ENCODE data around the gene LBR. TPM values are rescaled to one million over a fixed set of nuclear protein-coding genes. Genes with fewer than 3 reads are reported as not detected.

The LBR gene
- total RNA-seq, 2 donors from 2014 or later: 10.5 to 15.3 TPM

- Histone ChIP-seq H3K4me1 (peaks cover 0 to 26% of the 10 kb centered on the region in 2 donors), H3K36me3 (no peaks in the 10 kb centered on the region), H3K27me3 (no peaks in the 10 kb centered on the region), H3K4me3 (no peak overlapping the region), H3K27ac (no peak overlapping the region), H3K9me3 (no peaks in the 10 kb centered on the region)
- TF ChIP-seq CTCF (IDR thresholded peaks at IDR 0.05): no peak
- no peak for DNase-seq (ENCODE audit: low spot score)
Measured at GRCh38 chr1:225460021-225460736, 32.3 kb upstream of the LBR start.

GRCh38 chr1:225458222-225458631, 30.4 kb upstream of the LBR start:
- Histone ChIP-seq H3K36me3 (no peaks in the 10 kb centered on the region), H3K27ac (no peak overlapping the region), H3K4me1 (peaks cover 0 to 17% of the 10 kb centered on the region in 2 donors), H3K27me3 (no peaks in the 10 kb centered on the region), H3K4me3 (no peak overlapping the region), H3K9me3 (no peaks in the 10 kb centered on the region)
- DNase-seq (ENCODE audit: low spot score): no peak
- no peak for TF ChIP-seq CTCF (IDR thresholded peaks at IDR 0.05)

GRCh38 chr1:225454733-225455132, 26.9 kb upstream of the LBR start:
- DNase-seq (ENCODE audit: low spot score): no peak
- H3K27me3 ChIP-seq: no peaks in the 10 kb centered on the region
- no peak overlapping the region for H3K4me3 ChIP-seq
- TF ChIP-seq CTCF (IDR thresholded peaks at IDR 0.05): no peak
- no peaks in the 10 kb centered on the region for H3K4me1 ChIP-seq
- H3K27ac ChIP-seq: peak overlapping the region; percentile 2 to 8
- no peaks in the 10 kb centered on the region for H3K36me3 ChIP-seq
- no peaks in the 10 kb centered on the region for H3K9me3 ChIP-seq

GRCh38 chr1:225453797-225454648, 26.2 kb upstream of the LBR start:
- Histone ChIP-seq H3K4me1 (no peaks in the 10 kb centered on the region), H3K27ac (peak overlapping the region in 1 of 2 donors; percentile 2), H3K9me3 (no peaks in the 10 kb centered on the region), H3K4me3 (no peak overlapping the region), H3K36me3 (no peaks in the 10 kb centered on the region), H3K27me3 (no peaks in the 10 kb centered on the region)
- no peak for TF ChIP-seq CTCF (IDR thresholded peaks at IDR 0.05)
- no peak for DNase-seq (ENCODE audit: low spot score)

GRCh38 chr1:225451840-225452515, 24.1 kb upstream of the LBR start:
- Histone ChIP-seq H3K9me3 (no peaks in the 10 kb centered on the region), H3K4me3 (no peak overlapping the region), H3K27me3 (no peaks in the 10 kb centered on the region), H3K36me3 (no peaks in the 10 kb centered on the region), H3K27ac (no peak overlapping the region), H3K4me1 (peaks cover 0 to 18% of the 10 kb centered on the region in 2 donors)
- TF ChIP-seq CTCF (IDR thresholded peaks at IDR 0.05): no peak
- no peak for DNase-seq (ENCODE audit: low spot score)

Measured in right atrium auricular region (tissue), 2 donors.